ENCODE measurements around the gene SAMD11.
A peak's percentile ranks its signal among the peaks of the same experiment; 100 is the strongest.

SAMD11 gene

DNA sequence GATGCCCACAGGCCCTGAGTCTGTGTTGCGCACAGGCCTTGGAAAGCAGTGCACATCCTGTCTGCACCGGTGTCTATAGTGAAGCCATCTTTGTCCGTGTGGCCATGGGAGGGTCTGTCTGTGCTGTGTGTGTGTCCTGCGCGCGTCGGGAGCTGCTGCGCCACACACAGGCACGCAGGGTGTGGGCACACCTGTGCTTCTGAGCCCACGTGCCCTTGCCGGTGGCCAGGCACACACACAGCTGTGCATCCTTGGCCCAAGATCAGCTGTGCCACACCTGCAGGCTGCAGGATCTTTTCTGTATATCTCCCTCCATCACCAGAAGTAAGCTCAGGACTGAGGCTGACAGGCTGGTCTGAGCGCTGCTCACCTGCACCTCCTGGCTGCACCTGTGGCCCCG is 3.2 kb upstream of the SAMD11 start:
- H3K27ac ChIP-seq (replicated peaks): no peak overlapping the region
- peaks cover 8% of the 10 kb centered on the region for H3K27me3 ChIP-seq (ENCODE audit: insufficient read depth, poor library complexity, severe bottlenecking)
- DNase-seq (ENCODE audit: low read depth in 1 of 2, low spot score in 1 of 2): no peak
- TF ChIP-seq, protein P1, sequence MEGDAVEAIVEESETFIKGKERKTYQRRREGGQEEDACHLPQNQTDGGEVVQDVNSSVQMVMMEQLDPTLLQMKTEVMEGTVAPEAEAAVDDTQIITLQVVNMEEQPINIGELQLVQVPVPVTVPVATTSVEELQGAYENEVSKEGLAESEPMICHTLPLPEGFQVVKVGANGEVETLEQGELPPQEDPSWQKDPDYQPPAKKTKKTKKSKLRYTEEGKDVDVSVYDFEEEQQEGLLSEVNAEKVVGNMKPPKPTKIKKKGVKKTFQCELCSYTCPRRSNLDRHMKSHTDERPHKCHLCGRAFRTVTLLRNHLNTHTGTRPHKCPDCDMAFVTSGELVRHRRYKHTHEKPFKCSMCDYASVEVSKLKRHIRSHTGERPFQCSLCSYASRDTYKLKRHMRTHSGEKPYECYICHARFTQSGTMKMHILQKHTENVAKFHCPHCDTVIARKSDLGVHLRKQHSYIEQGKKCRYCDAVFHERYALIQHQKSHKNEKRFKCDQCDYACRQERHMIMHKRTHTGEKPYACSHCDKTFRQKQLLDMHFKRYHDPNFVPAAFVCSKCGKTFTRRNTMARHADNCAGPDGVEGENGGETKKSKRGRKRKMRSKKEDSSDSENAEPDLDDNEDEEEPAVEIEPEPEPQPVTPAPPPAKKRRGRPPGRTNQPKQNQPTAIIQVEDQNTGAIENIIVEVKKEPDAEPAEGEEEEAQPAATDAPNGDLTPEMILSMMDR (IDR thresholded peaks at IDR 0.05; ENCODE audit: insufficient read depth, low read length): no peak
- no peak for TF ChIP-seq SPI1 (IDR thresholded peaks at IDR 0.05; ENCODE audit: borderline replicate concordance, low read depth)
- TF ChIP-seq, protein P2, sequence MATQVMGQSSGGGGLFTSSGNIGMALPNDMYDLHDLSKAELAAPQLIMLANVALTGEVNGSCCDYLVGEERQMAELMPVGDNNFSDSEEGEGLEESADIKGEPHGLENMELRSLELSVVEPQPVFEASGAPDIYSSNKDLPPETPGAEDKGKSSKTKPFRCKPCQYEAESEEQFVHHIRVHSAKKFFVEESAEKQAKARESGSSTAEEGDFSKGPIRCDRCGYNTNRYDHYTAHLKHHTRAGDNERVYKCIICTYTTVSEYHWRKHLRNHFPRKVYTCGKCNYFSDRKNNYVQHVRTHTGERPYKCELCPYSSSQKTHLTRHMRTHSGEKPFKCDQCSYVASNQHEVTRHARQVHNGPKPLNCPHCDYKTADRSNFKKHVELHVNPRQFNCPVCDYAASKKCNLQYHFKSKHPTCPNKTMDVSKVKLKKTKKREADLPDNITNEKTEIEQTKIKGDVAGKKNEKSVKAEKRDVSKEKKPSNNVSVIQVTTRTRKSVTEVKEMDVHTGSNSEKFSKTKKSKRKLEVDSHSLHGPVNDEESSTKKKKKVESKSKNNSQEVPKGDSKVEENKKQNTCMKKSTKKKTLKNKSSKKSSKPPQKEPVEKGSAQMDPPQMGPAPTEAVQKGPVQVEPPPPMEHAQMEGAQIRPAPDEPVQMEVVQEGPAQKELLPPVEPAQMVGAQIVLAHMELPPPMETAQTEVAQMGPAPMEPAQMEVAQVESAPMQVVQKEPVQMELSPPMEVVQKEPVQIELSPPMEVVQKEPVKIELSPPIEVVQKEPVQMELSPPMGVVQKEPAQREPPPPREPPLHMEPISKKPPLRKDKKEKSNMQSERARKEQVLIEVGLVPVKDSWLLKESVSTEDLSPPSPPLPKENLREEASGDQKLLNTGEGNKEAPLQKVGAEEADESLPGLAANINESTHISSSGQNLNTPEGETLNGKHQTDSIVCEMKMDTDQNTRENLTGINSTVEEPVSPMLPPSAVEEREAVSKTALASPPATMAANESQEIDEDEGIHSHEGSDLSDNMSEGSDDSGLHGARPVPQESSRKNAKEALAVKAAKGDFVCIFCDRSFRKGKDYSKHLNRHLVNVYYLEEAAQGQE (IDR thresholded peaks at IDR 0.05; ENCODE audit: insufficient replicate concordance, low read depth): no peak
- TF ChIP-seq POLR2AphosphoS5 (IDR thresholded peaks at IDR 0.05; ENCODE audit: low read depth): no peak
- TF ChIP-seq GABPA (IDR thresholded peaks at IDR 0.05; ENCODE audit: low read depth): no peak
- H3K4me3 ChIP-seq (replicated peaks; ENCODE audit: insufficient read depth, low read length): no peak overlapping the region

DNA sequence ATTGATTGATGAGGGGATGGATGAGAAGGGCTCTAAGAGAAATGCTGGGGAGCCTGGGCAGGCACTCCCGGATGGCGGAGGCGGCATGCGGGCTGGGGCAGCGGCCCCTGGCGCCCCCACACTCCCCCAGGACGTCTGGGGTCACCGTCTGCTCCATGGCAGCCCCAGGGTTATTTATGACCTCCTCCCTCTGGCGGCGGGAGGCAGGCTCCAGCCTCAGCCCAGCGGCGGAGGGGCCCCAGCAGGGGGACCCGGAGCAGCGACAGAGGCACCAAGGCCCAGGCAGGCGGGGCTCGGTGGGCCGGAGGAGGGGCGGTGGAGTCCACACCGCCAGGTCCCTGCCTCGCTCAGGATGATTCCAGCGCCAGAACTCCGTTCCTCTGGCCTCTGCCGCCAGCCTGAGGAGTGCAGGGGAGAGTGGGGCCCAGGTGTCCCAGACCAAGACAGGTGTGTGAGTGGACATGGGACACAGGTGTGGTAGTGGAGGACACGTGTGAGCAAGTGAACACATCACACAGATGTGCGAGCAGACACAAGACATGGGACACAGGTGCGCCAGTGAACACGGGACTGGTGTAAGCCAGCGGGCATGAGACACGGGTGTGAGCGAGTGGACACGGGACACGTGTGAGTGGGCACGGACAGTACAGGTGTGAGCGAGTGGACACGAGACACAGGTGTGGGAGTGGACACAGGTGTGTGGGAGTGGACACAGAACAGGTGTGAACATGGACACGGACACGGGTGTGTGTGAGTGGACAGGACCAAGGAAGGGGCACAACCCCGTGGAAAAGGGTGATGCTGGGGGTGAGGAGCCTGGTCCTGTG is 2.5 kb upstream of the SAMD11 start:
- Histone ChIP-seq H3K27ac (replicated peaks) (no peak overlapping the region), H3K4me3 (replicated peaks; ENCODE audit: insufficient read depth, low read length) (no peak overlapping the region), H3K27me3 (ENCODE audit: insufficient read depth, poor library complexity, severe bottlenecking) (peaks cover 15% of the 10 kb centered on the region)
- DNase-seq (ENCODE audit: low read depth in 1 of 2, low spot score in 1 of 2): peak in 1 of 2 experiments; percentile 52
- TF ChIP-seq POLR2AphosphoS5 (IDR thresholded peaks at IDR 0.05; ENCODE audit: low read depth): no peak

DNA sequence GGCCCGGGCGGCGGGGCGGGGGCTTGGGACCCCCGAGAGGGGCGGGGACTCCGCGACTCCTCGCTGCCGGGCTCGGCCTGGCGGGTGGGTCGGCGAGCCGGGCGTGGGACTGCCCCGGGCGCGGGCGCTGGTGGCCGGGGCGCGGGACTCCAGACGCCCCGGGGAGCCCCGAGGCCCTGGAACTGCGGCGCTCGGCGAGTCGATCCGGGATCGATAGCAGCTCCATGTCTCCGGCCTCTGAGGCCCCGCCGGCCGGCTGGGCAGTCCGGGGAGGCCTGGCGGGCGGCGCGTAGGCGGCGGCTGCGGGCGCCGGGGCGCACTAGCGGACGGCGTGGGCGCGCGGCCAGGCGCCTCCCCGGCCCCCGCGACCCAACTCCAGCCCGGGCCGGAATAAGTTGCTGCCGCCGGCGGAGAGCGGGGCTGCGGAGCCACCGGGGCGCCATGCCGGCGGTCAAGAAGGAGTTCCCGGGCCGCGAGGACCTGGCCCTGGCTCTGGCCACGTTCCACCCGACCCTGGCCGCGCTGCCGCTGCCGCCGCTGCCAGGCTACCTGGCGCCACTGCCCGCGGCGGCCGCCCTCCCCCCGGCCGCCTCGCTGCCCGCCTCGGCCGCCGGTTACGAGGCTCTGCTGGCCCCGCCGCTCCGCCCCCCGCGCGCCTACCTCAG is 400 bp downstream of the SAMD11 start:
- peaks cover 17% of the 10 kb centered on the region for H3K27me3 ChIP-seq (ENCODE audit: insufficient read depth, poor library complexity, severe bottlenecking)
- TF ChIP-seq GABPA (IDR thresholded peaks at IDR 0.05; ENCODE audit: low read depth) (no peak), POLR2AphosphoS5 (IDR thresholded peaks at IDR 0.05; ENCODE audit: low read depth) (no peak), SPI1 (IDR thresholded peaks at IDR 0.05; ENCODE audit: borderline replicate concordance, low read depth) (no peak)
- TF ChIP-seq, protein P2 (IDR thresholded peaks at IDR 0.05; ENCODE audit: insufficient replicate concordance, low read depth): no peak
- TF ChIP-seq, protein P1 (IDR thresholded peaks at IDR 0.05; ENCODE audit: insufficient read depth, low read length): no peak
- H3K4me3 ChIP-seq (replicated peaks; ENCODE audit: insufficient read depth, low read length): no peak overlapping the region
- no peak for DNase-seq (ENCODE audit: low read depth in 1 of 2, low spot score in 1 of 2)
- no peak overlapping the region for H3K27ac ChIP-seq (replicated peaks)
